Right atrium auricular region (tissue), 2 donors: Measurements from ENCODE around the gene PCDHB16. TPM values are rescaled to one million over a fixed set of nuclear protein-coding genes. Genes with fewer than 3 reads are reported as not detected.
"Not testable (repeated sequence)": the region's sequence is repeated elsewhere in the genome, so short reads cannot be mapped to it uniquely, and the experiment has no call there.

ENCODE experiments used
- DNase-seq: peaks from one replicate; pipeline ENCODE4 v3.0.0-alpha.2; 2019; ENCODE audit warnings: low spot score
- H3K27ac ChIP-seq, 2 donors: fragments of 200-600 bp; sonication (generic); 1 replicate in 1 of 2; 2 replicates in 1 of 2; pipeline ENCODE4 v1.5.1; 2016 to 2019
- H3K27me3 ChIP-seq, 2 donors: fragments of 200-600 bp; sonication (generic); one replicate each; pipeline versions ENCODE4 v1.5.1 to v1.6.0; 2017 to 2019
- H3K36me3 ChIP-seq: fragments of 200-600 bp; sonication (generic); one replicate; pipeline ENCODE4 v1.5.1; 2016
- H3K4me1 ChIP-seq, 2 donors: fragments of 200-600 bp; sonication (generic); one replicate each; pipeline versions ENCODE4 v1.5.1 to v1.6.0; 2017 to 2019
- H3K4me3 ChIP-seq, 2 donors: fragments of 200-600 bp; sonication (generic); 1 replicate in 1 of 2; 2 replicates in 1 of 2; pipeline ENCODE4 v1.5.1; 2017 to 2019; ENCODE audit warnings: mild to moderate bottlenecking in 1 of 2, moderate library complexity in 1 of 2
- H3K9me3 ChIP-seq, 2 donors: fragments of 200-600 bp; sonication (generic); one replicate each; pipeline ENCODE4 v1.5.1; 2019
- total RNA-seq, 2 donors: library from RNA; depleted of rRNA; stranded (reverse); fragments of >200 nt; gene quantifications; one replicate each; pipeline ENCODE4 v1.1.0, GENCODE V29; 2016
- TF ChIP-seq, protein P1 (sequence below), 2 donors: fragments of 200-600 bp; sonication (generic); IDR thresholded peaks; one replicate each; pipeline ENCODE4 v1.5.1; 2019; ENCODE audit warnings: antibody characterized with exemption in 2 of 2

Gene PCDHB16
- total RNA-seq, 2 donors from 2014 or later: 5.3 TPM

DNA sequence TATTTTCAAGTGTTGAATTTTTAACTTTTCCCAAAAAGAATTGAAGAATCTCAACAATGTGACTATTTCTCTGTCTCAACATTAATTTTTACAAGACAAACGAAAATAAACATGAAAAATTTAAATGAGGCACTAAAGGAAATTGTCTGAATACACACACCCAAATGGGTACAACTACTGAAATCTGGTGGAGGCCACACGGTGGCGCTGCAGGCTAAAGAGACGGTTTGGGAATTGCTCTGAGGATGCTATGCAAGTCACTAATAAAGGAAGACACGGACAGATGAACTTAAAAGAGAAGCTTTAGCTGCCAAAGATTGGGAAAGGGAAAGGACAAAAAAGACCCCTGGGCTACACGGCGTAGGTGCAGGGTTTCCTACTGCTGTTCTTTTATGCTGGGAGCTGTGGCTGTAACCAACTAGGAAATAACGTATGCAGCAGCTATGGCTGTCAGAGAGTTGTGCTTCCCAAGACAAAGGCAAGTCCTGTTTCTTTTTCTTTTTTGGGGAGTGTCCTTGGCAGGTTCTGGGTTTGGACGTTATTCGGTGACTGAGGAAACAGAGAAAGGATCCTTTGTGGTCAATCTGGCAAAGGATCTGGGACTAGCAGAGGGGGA is 10.0 kb downstream of the PCDHB16 start, which contains the start of gene PCDHB10:
PCDHB10 (plus strand) TSS at position 244 of the 616 bp plus-strand sequence; CDS start at position 444, 200 bp downstream.
- Histone ChIP-seq H3K4me3 (no peak within 1 kb of the TSS), H3K36me3 (no peaks in the 10 kb centered on the region), H3K27me3 (no peaks in the 10 kb centered on the region), H3K4me1 (no peaks in the 10 kb centered on the region), H3K9me3 (peaks cover 4 to 92% of the 10 kb centered on the region in 2 donors), H3K27ac (no peak within 1 kb of the TSS)
- TF ChIP-seq, protein P1, sequence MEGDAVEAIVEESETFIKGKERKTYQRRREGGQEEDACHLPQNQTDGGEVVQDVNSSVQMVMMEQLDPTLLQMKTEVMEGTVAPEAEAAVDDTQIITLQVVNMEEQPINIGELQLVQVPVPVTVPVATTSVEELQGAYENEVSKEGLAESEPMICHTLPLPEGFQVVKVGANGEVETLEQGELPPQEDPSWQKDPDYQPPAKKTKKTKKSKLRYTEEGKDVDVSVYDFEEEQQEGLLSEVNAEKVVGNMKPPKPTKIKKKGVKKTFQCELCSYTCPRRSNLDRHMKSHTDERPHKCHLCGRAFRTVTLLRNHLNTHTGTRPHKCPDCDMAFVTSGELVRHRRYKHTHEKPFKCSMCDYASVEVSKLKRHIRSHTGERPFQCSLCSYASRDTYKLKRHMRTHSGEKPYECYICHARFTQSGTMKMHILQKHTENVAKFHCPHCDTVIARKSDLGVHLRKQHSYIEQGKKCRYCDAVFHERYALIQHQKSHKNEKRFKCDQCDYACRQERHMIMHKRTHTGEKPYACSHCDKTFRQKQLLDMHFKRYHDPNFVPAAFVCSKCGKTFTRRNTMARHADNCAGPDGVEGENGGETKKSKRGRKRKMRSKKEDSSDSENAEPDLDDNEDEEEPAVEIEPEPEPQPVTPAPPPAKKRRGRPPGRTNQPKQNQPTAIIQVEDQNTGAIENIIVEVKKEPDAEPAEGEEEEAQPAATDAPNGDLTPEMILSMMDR (IDR thresholded peaks at IDR 0.05): peak in 1 of 2 donors; percentile 43
- no peak for DNase-seq

DNA sequence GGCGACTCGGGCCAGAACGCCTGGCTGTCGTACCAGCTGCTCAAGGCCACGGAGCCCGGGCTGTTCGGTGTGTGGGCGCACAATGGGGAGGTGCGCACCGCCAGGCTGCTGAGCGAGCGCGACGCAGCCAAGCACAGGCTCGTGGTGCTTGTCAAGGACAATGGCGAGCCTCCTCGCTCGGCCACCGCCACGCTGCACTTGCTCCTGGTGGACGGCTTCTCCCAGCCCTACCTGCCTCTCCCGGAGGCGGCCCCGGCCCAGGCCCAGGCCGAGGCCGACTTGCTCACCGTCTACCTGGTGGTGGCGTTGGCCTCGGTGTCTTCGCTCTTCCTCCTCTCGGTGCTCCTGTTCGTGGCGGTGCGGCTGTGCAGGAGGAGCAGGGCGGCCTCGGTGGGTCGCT is 12.1 kb downstream of the PCDHB16 start:
- not testable (repeated sequence) for H3K4me3 ChIP-seq, H3K27me3 ChIP-seq, H3K4me1 ChIP-seq, DNase-seq, H3K27ac ChIP-seq, H3K36me3 ChIP-seq
- peaks cover 10 to 95% of the 10 kb centered on the region in 2 donors for H3K9me3 ChIP-seq

- no peak overlapping the region for H3K4me3 ChIP-seq
- H3K9me3 ChIP-seq: peaks cover 10 to 93% of the 10 kb centered on the region in 2 donors
- H3K4me1 ChIP-seq: no peaks in the 10 kb centered on the region
- H3K36me3 ChIP-seq: no peaks in the 10 kb centered on the region
- no peaks in the 10 kb centered on the region for H3K27me3 ChIP-seq
- TF ChIP-seq, protein P1 (IDR thresholded peaks at IDR 0.05): no peak
- no peak overlapping the region for H3K27ac ChIP-seq
- no peak for DNase-seq
These were observed 14.2 kb downstream of the PCDHB16 start for GRCh38 chr5:141196363-141196762.

GRCh38 chr5:141199359-141200235 is 17.4 kb downstream of the PCDHB16 start, which contains the start of gene PCDHB11:
PCDHB11 (plus strand) TSS chr5:141199627; CDS start chr5:141199775, 148 bp downstream.
- H3K27me3 ChIP-seq: no peaks in the 10 kb centered on the region
- H3K36me3 ChIP-seq: no peaks in the 10 kb centered on the region
- no peak for DNase-seq
- TF ChIP-seq, protein P1 (IDR thresholded peaks at IDR 0.05): no peak
- H3K4me3 ChIP-seq: no peak within 1 kb of the TSS
- H3K4me1 ChIP-seq: no peaks in the 10 kb centered on the region
- H3K9me3 ChIP-seq: peaks cover 10 to 95% of the 10 kb centered on the region in 2 donors
- no peak within 1 kb of the TSS for H3K27ac ChIP-seq

DNA sequence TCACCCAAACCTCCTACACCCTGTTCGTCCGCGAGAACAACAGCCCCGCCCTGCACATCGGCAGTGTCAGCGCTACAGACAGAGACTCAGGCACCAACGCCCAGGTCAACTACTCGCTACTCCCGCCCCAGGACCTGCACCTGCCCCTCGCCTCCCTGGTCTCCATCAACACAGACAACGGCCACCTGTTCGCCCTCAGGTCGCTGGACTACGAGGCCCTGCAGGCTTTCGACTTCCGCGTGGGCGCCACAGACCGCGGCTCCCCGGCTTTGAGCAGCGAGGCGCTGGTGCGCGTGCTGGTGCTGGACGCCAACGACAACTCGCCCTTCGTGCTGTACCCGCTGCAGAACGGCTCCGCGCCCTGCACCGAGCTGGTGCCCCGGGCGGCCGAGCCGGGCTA is 18.9 kb downstream of the PCDHB16 start:
- not testable (repeated sequence) for H3K4me1 ChIP-seq, H3K36me3 ChIP-seq, H3K27ac ChIP-seq, H3K4me3 ChIP-seq, DNase-seq, H3K27me3 ChIP-seq
- peaks cover 10 to 95% of the 10 kb centered on the region in 2 donors for H3K9me3 ChIP-seq

GRCh38 chr5:141201646-141202045 is 19.5 kb downstream of the PCDHB16 start:
- not testable (repeated sequence) for H3K36me3 ChIP-seq, H3K4me3 ChIP-seq, H3K27me3 ChIP-seq, DNase-seq, H3K27ac ChIP-seq, H3K4me1 ChIP-seq
- H3K9me3 ChIP-seq: peaks cover 6 to 95% of the 10 kb centered on the region in 2 donors

DNA sequence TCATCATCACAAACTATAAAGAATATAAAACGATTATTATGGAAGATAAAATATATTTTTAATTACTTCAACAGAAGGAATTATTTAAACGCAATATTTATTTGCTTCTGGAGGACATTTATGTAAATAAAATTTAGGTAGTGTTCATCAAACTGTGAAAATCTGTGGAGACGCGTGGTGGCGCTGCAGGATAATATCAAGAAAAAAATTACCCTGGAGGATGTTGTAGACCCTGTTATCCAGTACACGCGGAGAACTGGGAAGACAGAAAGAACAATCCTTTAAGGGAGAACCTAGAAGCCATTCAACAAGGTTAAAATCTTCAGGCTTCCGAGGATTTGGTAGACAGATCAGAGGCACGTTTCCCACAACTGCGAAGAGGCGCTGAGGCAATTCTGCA is 26.3 kb downstream of the PCDHB16 start, which contains the start of gene PCDHB12:
PCDHB12 (plus strand) TSS at position 242 of the 400 bp plus-strand sequence. CDS start 189 bp downstream, outside the sequence.
- no peak for DNase-seq

GRCh38 chr5:141210281-141210680 is 28.1 kb downstream of the PCDHB16 start:
- not testable (repeated sequence) for H3K4me1 ChIP-seq, DNase-seq, H3K36me3 ChIP-seq, H3K27ac ChIP-seq, H3K4me3 ChIP-seq, H3K27me3 ChIP-seq
- peaks cover 9 to 88% of the 10 kb centered on the region in 2 donors for H3K9me3 ChIP-seq

More for the DNA sequence above, 26.3 kb downstream of the PCDHB16 start, which contains the start of gene PCDHB12:
- H3K9me3 ChIP-seq: peaks cover 9 to 94% of the 10 kb centered on the region in 2 donors
- H3K27me3 ChIP-seq: no peaks in the 10 kb centered on the region
- no peaks in the 10 kb centered on the region for H3K4me1 ChIP-seq
- no peak within 1 kb of the TSS for H3K27ac ChIP-seq
- no peaks in the 10 kb centered on the region for H3K36me3 ChIP-seq
- peak within 1 kb of the TSS in 1 of 2 donors; percentile 17 for H3K4me3 ChIP-seq
- TF ChIP-seq, protein P1 (IDR thresholded peaks at IDR 0.05): peak in 1 of 2 donors; percentile 29

DNA sequence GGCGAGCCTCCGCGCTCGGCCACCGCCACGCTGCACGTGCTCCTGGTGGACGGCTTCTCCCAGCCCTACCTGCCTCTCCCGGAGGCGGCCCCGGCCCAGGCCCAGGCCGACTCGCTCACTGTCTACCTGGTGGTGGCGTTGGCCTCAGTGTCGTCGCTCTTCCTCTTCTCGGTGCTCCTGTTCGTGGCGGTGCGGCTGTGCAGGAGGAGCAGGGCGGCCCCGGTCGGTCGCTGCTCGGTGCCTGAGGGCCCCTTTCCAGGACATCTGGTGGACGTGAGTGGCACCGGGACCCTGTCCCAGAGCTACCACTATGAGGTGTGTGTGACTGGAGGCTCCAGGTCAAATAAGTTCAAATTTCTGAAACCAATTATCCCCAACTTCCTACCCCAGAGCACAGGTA is 28.7 kb downstream of the PCDHB16 start:
- not testable (repeated sequence) for H3K27ac ChIP-seq, H3K4me3 ChIP-seq, H3K36me3 ChIP-seq, DNase-seq, H3K27me3 ChIP-seq, H3K4me1 ChIP-seq
- peaks cover 9 to 87% of the 10 kb centered on the region in 2 donors for H3K9me3 ChIP-seq
